GM18502 (cell line): Measurements from ENCODE around the gene CCDC187.
"Not testable (repeated sequence)": the region's sequence is repeated elsewhere in the genome, so short reads cannot be mapped to it uniquely, and the experiment has no call there.

Experiments used
- ATAC-seq: cut with Tn5 transposase; IDR thresholded peaks from one replicate; pipeline ENCODE4 v1.9.1; 2021; ENCODE audit warnings: mild to moderate bottlenecking; ENCODE audit not compliant: unreplicated experiment, poor library complexity

The CCDC187 gene

DNA sequence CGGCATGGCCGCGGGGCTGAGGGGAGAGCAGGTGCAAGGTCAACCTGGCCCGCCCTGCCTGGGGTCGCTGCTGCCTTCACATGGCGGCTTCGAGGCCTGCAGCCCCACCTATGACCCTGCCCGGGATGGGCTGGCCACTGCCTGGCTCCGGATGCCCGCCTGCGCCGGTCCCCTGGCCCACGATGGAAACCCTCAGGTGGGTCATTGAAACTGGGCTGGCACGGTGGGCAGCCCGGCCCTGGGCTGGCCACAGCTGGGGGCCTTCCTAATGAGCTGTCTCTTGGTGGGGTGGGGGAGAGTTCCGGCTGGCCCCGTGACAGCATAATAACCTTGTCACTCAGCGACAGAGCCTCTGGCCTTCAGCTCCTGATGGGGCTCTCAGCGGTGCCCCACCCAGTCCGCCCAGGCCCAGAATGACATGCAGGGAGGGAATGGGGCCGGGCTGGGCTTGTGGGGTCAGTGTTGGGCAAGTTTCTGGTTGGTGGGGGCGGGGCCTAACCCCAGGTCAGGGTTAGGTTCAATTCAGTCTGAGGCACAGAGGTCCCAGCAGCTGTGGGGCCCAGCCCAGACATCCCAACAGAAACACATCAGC, at the start of gene CCDC187:
CCDC187 (minus strand) TSS at position 270 of the 592 bp plus-strand sequence; CDS start at position 6, 264 bp downstream.
- ATAC-seq: no peak

DNA sequence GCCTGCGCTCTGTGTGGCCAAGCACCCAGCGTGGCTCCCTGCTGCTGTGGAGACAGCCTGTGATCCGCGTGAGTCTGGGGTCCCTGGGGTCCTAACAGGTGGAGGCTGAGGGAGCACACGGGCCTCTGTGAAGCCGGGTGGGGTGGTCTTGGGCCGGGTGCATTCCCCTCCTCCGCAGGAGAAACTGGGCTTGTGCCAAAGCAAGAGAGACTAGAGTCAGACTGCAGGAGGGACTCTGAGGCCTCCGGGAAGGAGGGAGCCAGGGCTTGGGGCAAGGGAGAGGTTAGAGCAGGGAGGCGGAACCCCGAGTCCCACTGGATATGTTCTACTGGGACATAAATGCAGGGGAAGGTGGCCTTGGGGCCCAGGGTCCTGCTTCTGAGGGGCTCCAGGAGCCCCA, 49.2 kb upstream of the CCDC187 start:
- ATAC-seq: no peak

DNA sequence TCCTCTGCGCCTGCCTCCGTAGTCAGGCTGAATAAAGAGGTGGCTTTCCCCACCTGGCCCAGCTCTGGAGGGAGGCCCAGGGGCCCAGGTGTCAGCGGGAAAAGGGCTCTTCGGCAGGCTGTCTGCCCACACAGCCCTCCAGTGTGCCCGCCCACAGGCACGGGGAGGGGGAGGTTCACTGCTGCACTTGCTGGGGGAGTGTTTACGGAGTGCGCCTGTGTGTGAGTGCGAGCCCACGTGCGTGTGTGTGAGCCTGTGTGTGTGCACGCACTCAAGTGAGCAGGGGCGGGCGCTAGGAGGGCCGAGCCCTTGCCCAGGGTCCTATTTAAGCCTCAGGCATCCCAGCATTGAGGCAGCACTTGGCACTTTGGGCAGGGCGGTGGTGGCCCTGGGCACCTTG, 48.8 kb upstream of the CCDC187 start:
- ATAC-seq: no peak

DNA sequence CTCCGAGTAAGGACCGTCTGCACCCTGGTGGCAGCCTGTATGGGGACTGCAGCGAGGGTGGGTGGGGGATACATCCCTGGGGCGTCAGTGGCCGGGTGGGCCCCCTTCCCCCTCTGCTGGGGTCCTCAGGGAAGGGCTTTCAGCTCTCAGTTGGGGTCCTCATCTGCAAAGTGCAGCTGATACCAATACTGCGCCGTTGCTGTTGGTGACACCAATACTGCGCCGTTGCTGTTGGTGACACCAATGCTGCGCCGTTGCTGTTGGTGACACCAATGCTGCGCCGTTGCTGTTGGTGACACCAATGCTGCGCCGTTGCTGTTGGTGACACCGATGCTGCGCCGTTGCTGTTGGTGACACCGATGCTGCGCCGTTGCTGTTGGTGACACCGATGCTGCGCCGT, 48.0 kb upstream of the CCDC187 start:
- not testable (repeated sequence) for ATAC-seq

DNA sequence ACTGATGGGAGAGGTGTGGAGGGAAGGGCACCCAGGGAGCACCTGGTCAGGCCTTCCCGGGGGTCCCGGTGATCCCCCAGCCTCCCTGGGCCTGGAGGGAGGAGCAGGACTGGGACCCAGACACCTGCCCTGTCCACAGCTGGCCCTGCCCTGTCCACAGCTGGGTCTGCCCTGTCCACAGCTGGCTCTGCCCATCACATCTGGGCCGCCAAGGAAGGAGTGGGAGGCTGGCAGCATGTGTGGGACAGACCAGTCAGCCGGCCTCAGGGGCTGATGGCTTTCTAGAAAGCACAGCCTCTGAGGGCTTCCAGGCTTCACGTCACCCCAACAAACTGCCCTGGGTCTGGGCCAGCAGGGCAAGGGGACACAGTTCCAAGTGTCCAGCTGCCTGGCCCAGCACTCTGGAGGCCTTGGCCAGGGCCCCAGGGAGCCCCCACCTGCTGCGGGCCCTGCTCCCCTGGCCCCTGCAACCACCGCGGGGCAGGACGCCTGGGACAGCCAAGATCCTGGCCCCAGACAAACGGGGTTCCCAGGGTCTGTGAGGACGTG, 47.4 kb upstream of the CCDC187 start:
- no peak for ATAC-seq

- no peak for ATAC-seq
Observed at GRCh38 chr9:136349546-136349945, 45.7 kb upstream of the CCDC187 start.

DNA sequence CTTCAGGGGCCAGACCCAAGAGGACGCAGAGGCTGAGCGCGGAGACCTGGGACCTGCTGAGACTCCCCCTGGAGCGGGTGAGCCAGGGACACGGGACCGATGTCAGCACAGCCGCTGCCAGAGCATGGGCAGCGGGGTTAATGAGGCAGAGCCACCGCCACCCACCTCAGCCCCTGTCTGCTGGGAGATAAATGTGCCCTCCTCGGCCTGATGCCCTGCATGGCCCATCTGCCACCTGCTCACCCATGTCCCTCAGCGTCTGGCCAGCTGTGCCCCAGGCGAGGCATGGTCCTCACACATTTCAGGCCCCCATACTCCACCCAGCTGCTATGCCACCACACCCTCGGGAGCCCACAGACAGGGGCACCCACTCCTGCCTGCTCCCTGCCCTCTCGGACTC, 44.8 kb upstream of the CCDC187 start:
- no peak for ATAC-seq

GRCh38 chr9:136347472-136348256, 43.8 kb upstream of the CCDC187 start:
- ATAC-seq: no peak

- ATAC-seq: no peak
Observed at GRCh38 chr9:136346927-136347465, 43.1 kb upstream of the CCDC187 start.

DNA sequence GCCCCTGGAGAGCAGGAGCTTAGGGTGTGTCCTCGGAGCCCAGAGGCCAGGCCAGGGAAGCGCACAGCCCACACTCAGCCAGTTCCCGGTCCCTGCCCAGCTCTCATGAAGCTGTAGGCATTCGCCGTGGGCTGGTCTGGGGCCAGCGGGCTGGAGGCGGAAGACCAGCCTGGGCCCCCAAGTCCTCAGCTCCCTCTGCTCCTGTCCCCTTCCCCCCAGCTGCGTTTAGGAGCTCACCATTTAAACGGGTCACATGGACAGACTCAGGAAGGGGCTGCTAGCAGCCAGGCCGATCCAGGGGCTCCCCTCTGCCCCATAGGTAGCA, 42.2 kb upstream of the CCDC187 start:
- ATAC-seq: no peak

GRCh38 chr9:136345281-136346156, 41.6 kb upstream of the CCDC187 start:
- no peak for ATAC-seq

DNA sequence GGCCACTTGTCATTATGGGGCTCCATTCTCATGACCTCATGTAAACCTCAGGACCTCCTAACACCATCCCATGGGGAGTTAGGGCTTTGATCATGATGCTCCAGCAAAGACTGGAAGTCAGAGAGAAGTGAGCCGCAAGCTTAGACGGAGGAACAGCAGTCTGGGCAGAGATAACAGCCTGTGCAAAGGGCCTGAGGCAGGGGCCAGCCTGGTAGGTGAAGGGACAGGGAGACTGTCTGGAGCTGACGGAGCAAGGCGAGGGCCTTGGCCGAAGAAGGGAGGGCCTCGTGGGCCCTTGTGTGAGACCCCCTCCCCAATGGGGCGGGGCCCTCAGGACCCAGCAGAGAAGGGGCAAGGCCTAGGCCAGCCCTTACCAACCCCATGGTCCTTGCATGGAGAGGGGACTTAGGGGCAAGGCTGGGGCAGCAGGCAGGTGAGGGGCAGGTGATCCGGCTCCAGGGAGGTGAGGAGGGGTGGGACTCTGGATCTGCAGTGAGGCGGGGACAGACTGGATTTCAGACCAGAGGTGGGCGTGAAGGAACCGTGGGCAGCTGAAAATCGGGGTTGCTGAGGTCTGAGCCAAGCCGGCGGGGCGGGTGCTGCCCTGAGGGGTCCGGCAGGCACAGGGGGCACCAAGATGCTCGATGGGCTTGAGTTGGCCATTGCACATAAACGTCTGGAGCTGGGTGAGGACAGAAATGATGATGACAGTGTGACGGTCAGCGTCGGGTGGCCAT, 40.8 kb upstream of the CCDC187 start:
- ATAC-seq: no peak

- no peak for ATAC-seq
Observed at GRCh38 chr9:136343884-136344269, 40.0 kb upstream of the CCDC187 start.

GRCh38 chr9:136343121-136343883, 39.4 kb upstream of the CCDC187 start:
- ATAC-seq: no peak

- no peak for ATAC-seq
Observed at GRCh38 chr9:136342181-136343120, 38.6 kb upstream of the CCDC187 start.

- ATAC-seq: no peak
Observed at GRCh38 chr9:136341769-136342168, 37.9 kb upstream of the CCDC187 start.

DNA sequence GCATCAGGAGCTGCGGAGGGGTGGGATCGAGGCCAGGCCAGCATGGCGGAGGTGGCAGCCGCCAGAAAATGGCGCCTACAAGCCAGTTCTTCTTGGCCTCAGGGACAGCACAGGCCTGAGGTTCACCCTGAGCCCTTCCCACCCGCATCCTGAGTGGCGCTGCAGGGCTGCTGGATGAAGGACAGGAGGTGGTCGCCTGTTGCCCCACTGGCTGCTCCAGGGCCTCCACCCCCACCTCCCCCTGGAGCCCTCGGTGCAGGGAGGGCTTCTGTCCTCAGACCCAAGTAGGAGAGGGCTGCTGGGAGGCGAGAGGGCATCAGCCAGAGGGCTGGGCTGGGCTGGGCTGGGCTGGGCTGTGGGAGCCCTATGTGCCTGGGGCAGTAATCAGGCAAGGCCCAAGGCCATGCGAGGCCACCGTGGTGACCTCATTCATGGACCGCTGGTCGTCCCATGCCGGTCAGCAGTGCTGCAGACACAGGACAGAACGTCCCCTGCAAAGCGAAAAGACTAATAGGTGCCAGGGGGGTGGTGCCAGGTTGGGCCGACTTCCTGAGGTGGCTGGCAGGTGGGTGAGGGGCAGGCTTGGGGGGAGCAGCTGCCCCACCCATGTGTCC, 37.3 kb upstream of the CCDC187 start:
- no peak for ATAC-seq
